Endometrial microvascular endothelial cells (primary cell): ENCODE measurements around the gene SLC16A5. TPM values are rescaled to one million over a fixed set of nuclear protein-coding genes. Genes with fewer than 3 reads are reported as not detected.

Experiments used
- in situ Hi-C: cut with HindIII; loops from 2 replicates; pipeline ENCODE4 v1.10.0; 2017; ENCODE audit warnings: low sequenced_read_pairs, low pct_unique_long_range_greater_than_20kb; ENCODE audit errors: inconsistent ontology term
- total RNA-seq: library from RNA; depleted of rRNA; stranded (reverse); fragments of >200 nt; gene quantifications from one replicate; pipeline ENCODE4 v1.2.3, GENCODE V29; 2015; ENCODE audit errors: inconsistent ontology term

SLC16A5 gene
- total RNA-seq, 1 donor from 2014 or later = 4.3 TPM

DNA sequence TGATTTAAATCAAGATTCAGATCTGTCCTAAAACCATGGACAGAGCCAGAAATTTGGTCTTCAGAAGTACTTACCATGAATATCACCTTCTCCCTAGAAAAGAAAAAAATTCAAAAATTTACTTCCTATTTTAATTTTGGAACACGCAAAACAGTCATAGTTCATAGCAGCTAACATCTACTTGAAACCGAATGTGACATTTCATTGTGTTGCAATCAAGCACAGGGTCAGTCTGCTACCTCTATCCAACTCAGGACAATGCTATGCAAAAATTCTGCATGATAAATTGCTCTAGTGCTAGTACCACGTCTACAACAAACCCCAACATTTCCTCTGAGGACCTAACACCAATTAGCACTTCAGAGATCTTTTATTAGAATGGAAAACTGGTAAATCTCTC, 58.8 kb downstream of the SLC16A5 start:
- in situ Hi-C loops = no loop called here

DNA sequence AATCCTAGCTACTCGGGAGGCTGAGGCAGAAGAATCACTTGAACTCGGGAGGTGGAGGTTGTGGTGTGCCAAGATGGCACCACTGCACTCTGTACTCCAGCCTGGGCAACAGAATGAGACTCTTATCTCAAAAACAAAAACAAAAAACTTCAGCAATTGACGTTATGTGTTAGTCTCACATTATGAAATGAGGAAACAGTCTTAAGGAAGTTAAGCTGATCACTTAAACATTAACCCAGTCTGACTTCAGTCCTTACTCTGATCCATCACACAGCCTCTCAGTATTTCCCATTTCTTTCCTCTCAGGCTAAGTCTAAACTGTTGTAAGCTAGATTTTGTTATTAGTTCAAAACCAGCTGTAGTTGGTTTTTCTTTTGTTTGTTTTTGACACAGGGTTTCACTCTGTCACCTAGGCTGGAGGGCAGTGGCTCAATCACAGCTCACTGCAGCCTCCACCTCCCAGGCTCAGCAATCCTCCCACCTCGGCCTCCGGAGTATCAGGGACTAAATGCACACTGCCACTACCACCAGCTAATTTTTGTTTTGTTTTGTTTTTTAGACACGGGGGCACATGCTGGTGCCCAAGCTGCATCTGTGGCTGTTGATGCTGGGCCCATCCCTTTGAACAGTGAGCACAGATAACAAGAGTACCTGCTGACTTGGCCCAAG, 60.3 kb downstream of the SLC16A5 start:
- in situ Hi-C loops = no loop called here

DNA sequence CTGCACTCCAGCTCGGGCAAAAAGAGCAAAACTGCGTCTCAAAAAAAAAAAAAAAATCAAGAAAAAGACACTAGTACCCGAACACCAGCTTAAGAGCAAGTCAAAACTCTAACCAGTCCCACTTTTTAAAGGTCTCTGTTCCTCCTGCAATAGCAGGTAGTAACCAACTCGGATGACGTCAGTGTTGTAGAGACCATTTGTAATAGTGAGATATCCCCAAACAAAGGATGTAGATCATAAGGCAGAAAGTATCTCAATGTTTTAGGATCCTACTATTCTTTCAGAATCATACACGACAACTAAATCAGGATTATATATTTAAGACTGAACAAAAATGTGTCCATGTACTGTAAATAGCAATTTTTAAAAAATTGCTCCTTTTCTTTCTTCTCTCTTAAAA, 64.2 kb downstream of the SLC16A5 start:
- in situ Hi-C loops = no loop called here

DNA sequence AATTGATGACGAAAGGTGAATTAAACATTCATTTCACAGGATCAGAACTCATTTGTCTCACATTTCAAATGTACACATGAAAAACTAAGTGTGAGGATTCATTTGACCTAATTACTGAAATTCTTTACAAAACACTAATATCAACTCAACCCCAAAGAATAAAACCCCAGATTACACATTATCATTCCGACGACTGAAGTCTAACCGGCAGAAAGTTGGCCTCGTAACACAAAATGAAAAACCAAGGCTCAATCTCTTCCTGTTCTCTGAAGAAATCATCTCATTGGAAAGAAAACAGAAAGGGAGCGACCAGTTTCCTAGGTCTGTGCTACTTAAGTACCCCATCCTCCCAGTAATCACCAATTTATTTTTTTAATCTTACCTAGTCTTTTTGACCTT, 64.8 kb downstream of the SLC16A5 start:
- in situ Hi-C loops = no loop called here

DNA sequence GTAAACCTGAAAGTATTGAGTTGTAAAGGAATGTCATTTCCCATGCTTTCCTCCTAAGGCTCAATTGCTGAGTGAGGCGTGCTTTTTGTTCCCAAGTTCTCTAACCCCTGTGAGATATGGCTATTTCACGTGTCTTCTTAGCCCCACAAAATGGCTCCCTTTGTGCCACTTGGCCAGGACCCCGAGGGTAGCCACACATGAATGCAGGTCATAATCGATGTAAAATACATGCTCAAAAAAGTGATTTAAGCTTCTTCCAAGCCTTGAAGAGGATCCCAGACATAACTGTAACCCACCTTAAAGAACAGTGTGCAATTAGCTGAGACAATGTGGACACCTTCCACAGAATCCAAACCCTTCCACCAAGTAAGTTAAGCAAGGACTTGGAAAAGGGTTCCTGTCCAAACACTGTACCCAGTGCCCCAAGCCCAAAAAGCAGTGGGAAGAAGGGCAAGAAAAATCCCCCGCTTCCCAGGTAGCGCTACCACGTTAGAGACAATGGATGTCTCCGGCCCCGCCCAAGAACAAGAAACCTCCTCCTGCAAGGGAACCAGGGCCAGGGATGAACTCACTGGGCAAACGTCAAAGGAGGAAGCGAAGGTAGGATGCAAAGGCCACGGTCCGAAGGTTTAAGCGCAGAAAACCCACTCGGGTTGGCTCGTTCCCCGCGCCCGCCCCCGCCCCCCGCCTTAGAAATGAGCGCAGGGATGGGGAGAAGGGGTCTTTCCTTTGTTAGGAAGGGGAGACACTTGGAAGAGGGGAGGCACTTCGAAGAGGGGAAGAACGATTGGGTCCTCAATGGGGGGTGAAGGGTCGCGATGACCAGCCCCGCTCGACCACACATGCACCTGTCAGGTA, 65.4 kb downstream of the SLC16A5 start:
- in situ Hi-C loops = no loop called here

DNA sequence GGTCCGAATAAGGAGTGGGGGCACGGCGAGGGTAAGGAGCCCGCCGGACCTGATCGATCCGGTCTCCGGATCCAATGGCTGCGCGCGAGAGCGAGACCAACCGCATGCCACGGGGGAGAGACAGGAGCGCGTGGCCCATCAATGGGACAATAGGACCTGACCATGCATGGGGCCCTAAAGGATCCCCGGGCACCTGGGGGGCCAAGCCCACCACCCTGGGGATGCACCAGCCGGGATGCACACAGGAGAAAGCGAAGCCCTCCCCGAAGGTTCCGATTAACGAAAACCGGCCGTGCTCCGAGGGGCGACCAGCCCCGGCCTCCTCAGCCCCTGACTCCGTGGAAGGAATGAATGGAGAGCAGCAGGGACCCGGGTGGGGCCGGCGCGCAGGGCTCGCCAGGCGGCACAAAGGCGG, 66.0 kb downstream of the SLC16A5 start:
- in situ Hi-C loops = no loop called here

DNA sequence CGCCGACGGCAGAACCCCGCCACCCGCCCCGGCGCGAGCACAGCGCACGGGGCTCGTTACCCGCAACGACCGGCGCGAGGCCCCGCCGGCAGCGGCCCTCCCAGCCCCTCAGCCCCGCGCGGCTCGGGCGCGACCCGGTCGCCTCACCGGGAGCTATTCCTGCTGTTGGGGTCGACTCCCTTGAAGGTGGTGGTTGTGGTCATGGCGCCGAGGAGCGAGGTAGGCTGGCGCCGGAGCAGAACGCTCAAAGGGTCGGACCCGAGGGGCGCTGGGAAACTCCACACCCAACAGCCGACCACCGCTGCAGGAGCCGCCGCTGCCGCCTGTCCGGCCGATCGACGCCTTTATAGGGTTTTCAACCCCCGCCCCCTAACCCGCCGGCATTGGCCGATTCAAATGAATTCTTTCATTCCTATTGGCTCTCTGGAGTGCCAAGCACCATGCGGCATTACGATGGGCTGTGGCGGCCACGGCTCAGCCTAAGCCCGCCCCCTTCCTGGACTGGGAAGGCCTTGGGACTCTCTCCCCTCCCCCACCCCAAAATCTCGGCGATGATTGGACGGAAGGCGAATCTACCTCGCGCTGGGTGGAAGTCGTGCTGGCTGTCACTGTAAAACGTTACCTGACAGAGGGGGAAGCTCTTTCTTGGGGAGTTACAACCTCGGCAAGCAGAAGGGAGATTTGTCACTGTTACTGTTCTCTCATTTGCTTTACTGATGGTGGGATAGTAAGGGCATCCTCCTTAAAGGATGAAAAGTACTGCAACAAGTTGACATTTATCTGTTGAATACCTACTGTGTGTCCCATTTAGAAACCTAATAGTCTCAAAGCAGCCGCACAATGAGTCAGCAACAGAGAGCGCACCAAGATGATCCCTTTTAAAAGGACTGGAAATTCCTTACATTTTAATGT, 66.7 kb downstream of the SLC16A5 start, which contains the start of gene JPT1:
Gene JPT1, minus strand, starts transcription at position 318 of the 912 bp plus-strand sequence. Its CDS starts 115 bp downstream, at position 203.
- in situ Hi-C loops = no loop called here

DNA sequence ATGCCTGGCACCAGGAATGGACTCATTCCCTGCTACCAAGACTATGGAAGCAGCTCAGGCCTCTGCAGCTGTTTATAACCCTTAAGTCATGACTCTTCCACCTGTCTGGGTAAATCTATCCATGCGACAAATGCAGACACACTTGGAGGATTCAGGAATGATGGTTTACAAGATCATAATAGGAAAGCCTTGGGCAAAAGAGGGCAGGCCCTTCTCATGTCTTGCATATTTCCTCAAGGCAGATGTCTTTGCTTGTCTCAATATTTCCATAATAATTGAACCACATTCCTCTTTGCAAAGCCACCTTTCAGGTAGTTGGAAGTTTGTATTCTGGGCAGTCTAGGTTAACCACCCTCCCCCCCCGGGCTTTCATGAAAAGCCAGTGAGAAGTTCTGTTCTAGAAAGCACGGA, 67.4 kb downstream of the SLC16A5 start:
- in situ Hi-C loops = no loop called here

Other genes with a start within 250 kb of the SLC16A5 start
- gene GRIN2C, start 228.1 kb upstream of the SLC16A5 start, total RNA-seq = not detected
- gene FDXR, start 215.0 kb upstream of the SLC16A5 start, total RNA-seq = 73.7 TPM
- not detected for gene FADS6, start 194.3 kb upstream of the SLC16A5 start, total RNA-seq
- not detected for gene USH1G, start 164.7 kb upstream of the SLC16A5 start, total RNA-seq
- not detected for gene OTOP2, start 163.7 kb upstream of the SLC16A5 start, total RNA-seq
- gene OTOP3, start 152.1 kb upstream of the SLC16A5 start, total RNA-seq = not detected
- 5.2 TPM for gene HID1, start 115.2 kb upstream of the SLC16A5 start, total RNA-seq
- gene CDR2L, start 100.3 kb upstream of the SLC16A5 start, total RNA-seq = 15.1 TPM
- gene MRPL58, start 75.3 kb upstream of the SLC16A5 start, total RNA-seq = 57.1 TPM
- gene ATP5PD, start 41.0 kb upstream of the SLC16A5 start, total RNA-seq = 296 TPM
- gene KCTD2, start 40.7 kb upstream of the SLC16A5 start, total RNA-seq = 21.4 TPM
- 4.2 TPM for gene ARMC7, start 22.0 kb downstream of the SLC16A5 start, total RNA-seq
- 47.2 TPM for gene NT5C, start 43.8 kb downstream of the SLC16A5 start, total RNA-seq
- 432 TPM for gene JPT1, start 66.6 kb downstream of the SLC16A5 start, total RNA-seq
- gene SUMO2, start 95.0 kb downstream of the SLC16A5 start, total RNA-seq = 83.1 TPM
- 66.9 TPM for gene NUP85, start 117.7 kb downstream of the SLC16A5 start, total RNA-seq
- gene GGA3, start 173.7 kb downstream of the SLC16A5 start, total RNA-seq = 31.9 TPM
- 56.1 TPM for gene MRPS7, start 173.9 kb downstream of the SLC16A5 start, total RNA-seq
- gene MIF4GD, start 183.3 kb downstream of the SLC16A5 start, total RNA-seq = 22.9 TPM
- gene SLC25A19, start 201.5 kb downstream of the SLC16A5 start, total RNA-seq = 27.9 TPM